ENCODE results near the gene ZNF185.

The ZNF185 gene

DNA sequence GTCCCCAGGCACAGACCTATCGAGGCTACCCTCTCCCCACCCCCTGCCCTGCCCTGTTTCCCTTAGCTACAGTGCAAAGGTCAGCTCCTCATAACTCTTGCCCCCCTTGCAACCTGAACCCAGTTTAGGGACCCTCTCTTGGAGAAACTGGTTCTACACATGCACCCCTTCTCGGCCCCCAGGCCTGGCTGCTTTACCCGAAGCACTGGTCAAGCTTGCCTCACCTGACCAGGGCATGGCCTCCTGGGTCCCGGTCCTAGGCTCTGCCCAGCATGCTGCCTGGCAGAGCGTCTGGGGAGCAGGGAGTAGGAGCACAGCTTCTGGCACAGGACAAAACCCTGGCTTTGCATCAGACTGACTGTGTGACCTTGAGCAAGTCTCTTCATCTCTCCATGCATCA lies 28.0 kb downstream of the ZNF185 start:
- 0 out of 2 replicates have a peak, but pooled peaks cover 3% of the 10 kb centered on the region for H3K4me1 ChIP-seq (ENCODE audit: insufficient read depth, low read length)
- no peak overlapping the region for H3K4me3 ChIP-seq (ENCODE audit: low read length)
- H3K27me3 ChIP-seq (ENCODE audit: insufficient read depth, low read length) = no peaks in the 10 kb centered on the region
- H3K9me3 ChIP-seq (ENCODE audit: insufficient read depth, low read depth, low read length) = no peaks in the 10 kb centered on the region
- H3K9ac ChIP-seq (ENCODE audit: low read depth, low read length) = no peak overlapping the region
- H3K36me3 ChIP-seq (ENCODE audit: insufficient read depth, low read depth, low read length) = no peaks in the 10 kb centered on the region
- H3K27ac ChIP-seq (ENCODE audit: low read length) = no peak overlapping the region

DNA sequence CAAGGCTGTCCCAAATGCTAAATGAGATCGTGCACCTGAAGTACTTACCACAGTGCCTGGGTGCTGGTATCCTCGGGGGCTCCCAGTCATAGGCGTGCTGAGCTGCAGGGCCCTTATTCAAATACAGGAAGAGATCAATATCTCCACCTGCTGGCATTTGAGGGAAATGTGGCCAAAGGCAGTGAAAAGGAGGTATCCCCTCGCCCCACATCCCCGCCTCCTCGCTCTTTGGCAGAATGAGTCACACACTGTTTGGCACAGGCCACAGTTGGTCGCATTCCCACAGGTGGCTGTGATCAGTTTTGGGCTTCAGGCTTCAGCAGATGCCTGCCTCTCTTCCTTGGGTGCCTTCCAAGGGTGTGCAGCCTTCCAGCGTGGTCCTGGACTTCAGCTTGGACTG lies 28.4 kb downstream of the ZNF185 start:
- H3K27ac ChIP-seq (ENCODE audit: low read length) = no peak overlapping the region
- no peaks in the 10 kb centered on the region for H3K36me3 ChIP-seq (ENCODE audit: insufficient read depth, low read depth, low read length)
- H3K4me3 ChIP-seq (ENCODE audit: low read length) = no peak overlapping the region
- no peaks in the 10 kb centered on the region for H3K9me3 ChIP-seq (ENCODE audit: insufficient read depth, low read depth, low read length)
- 0 out of 2 replicates have a peak, but pooled peaks cover 3% of the 10 kb centered on the region for H3K4me1 ChIP-seq (ENCODE audit: insufficient read depth, low read length)
- H3K9ac ChIP-seq (ENCODE audit: low read depth, low read length) = no peak overlapping the region
- no peaks in the 10 kb centered on the region for H3K27me3 ChIP-seq (ENCODE audit: insufficient read depth, low read length)

DNA sequence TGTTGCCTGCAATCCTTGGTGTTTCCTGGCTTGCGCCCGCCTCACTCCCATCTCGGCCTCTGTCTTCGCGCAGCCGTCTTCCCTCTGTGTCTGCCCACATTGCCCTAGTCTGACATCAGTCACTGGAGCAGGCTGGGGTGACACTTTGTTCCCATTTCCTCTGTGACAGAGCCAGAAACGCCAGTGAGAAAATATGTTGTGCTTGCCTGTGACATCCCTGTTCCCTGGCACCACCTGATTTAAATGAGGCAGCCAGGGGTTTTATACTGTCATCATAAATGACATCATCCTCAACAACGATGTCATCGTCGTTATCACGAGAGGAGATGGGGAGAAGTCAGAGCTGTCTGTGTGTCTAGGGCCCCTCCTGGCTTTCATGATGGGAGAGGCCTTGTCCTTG lies 29.1 kb downstream of the ZNF185 start:
- no peaks in the 10 kb centered on the region for H3K27me3 ChIP-seq (ENCODE audit: insufficient read depth, low read length)

DNA sequence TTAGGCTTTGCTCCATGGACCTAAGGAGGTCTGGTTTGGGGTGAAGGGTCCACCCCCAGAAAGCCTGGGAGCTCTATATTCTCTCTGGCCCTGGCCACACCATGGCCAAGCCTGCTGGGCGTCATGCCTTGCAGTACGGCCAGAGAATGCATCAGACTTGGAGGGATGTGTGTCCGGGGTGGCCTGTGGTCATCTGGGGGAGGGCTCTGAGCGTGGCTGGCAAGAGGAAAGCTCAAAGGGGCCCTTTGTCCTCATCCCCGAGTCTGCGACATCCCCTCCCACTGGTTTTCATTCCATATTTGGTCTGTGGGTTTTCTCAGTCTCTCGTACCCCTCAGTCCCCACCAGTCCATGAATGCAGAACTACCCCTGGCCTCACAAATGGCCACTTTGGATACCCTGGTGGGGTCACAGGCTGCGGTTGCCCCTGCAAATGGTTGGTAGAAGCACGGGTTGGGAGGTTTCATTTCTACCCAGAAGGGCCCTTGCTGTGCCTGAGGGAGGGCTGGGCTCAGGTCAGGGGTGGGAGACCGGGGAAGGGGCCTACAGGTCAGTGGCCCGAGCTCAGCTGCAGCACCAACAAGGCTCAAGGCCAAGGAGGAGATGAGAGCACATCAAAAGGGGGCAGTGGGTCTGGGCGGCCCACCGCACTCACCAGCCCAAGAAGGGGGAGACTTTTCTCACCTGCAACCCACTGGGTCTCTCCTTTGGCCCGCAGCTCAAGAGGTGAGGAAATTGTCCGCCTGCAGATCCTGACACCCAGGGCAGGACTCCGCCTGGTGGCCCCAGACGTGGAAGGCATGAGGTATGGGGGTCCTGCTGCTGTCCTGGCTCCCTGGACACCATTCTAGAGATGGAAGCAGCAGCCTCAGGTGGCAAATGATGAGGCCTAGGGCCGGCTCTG lies 30.2 kb downstream of the ZNF185 start:
- Histone ChIP-seq H3K4me1 (ENCODE audit: insufficient read depth, low read length) (0 out of 2 replicates have a peak, but pooled peaks cover 3% of the 10 kb centered on the region), H3K27me3 (ENCODE audit: insufficient read depth, low read length) (no peaks in the 10 kb centered on the region), H3K4me3 (ENCODE audit: low read length) (no peak overlapping the region), H3K27ac (ENCODE audit: low read length) (no peak overlapping the region), H3K36me3 (ENCODE audit: insufficient read depth, low read depth, low read length) (no peaks in the 10 kb centered on the region), H3K9me3 (ENCODE audit: insufficient read depth, low read depth, low read length) (no peaks in the 10 kb centered on the region), H3K9ac (ENCODE audit: low read depth, low read length) (no peak overlapping the region)

More for the DNA sequence above, 29.1 kb downstream of the ZNF185 start:
- no peaks in the 10 kb centered on the region for H3K9me3 ChIP-seq (ENCODE audit: insufficient read depth, low read depth, low read length)
- H3K27ac ChIP-seq (ENCODE audit: low read length) = no peak overlapping the region
- H3K4me1 ChIP-seq (ENCODE audit: insufficient read depth, low read length) = 0 out of 2 replicates have a peak, but pooled peaks cover 3% of the 10 kb centered on the region
- H3K36me3 ChIP-seq (ENCODE audit: insufficient read depth, low read depth, low read length) = no peaks in the 10 kb centered on the region
- H3K4me3 ChIP-seq (ENCODE audit: low read length) = no peak overlapping the region
- no peak overlapping the region for H3K9ac ChIP-seq (ENCODE audit: low read depth, low read length)

DNA sequence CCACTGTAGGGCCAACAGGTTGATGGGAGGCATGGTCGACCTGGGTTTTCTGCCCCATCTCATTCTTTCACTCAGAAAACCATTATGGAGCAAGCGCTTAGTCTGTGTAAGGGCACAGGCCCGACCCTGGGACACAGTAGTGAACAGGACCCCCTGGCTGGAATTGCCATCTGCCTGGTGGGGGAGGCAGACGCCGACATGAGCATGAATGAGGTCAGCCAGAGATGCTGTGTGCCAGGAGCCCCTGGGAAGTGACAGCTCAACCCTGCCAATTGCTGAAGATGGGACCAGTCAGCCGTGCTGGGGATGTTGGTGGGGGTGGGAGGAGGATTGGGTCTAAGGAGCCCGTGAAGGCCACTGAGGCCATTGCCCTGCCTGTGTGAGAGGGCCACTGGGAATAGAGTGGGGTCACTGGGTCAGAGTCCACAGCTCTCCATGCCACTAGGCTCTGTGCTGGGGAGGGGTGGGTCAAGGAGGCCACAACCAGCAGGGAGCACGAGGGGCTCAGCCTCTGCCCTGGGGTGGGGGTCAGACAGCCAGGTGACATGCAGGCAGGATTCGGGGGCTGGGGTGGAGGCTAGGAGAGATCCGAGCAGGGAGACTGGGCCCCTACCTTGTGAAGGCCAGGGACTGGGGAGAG lies 31.0 kb downstream of the ZNF185 start:
- Histone ChIP-seq H3K27me3 (ENCODE audit: insufficient read depth, low read length) (no peaks in the 10 kb centered on the region), H3K4me1 (ENCODE audit: insufficient read depth, low read length) (0 out of 2 replicates have a peak, but pooled peaks cover 3% of the 10 kb centered on the region), H3K9ac (ENCODE audit: low read depth, low read length) (no peak overlapping the region)

DNA sequence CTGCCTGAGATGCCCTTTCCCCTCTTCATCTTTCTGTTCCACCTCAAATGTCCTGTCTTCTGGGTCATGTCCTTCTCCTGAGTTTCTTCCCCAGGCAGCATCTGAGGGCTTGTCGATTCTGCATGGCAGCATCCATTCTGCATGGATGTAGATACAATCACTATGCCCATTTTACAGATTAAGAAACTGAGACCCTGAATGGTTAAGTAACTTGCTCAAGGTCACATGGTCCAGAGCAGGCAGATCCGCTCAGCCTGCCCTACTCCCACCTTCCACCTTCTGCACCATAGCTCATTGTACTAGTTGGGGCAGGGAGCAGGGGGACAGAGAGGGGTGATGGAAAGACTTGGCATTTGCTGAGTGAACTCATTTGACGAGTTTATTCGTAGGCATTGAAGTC lies 32.0 kb downstream of the ZNF185 start:
- Histone ChIP-seq H3K9me3 (ENCODE audit: insufficient read depth, low read depth, low read length) (no peaks in the 10 kb centered on the region), H3K27ac (ENCODE audit: low read length) (no peak overlapping the region), H3K27me3 (ENCODE audit: insufficient read depth, low read length) (no peaks in the 10 kb centered on the region), H3K4me3 (ENCODE audit: low read length) (no peak overlapping the region), H3K36me3 (ENCODE audit: insufficient read depth, low read depth, low read length) (no peaks in the 10 kb centered on the region), H3K9ac (ENCODE audit: low read depth, low read length) (no peak overlapping the region), H3K4me1 (ENCODE audit: insufficient read depth, low read length) (0 out of 2 replicates have a peak, but pooled peaks cover 3% of the 10 kb centered on the region)

More for the DNA sequence above, 31.0 kb downstream of the ZNF185 start:
- Histone ChIP-seq H3K27ac (ENCODE audit: low read length) (no peak overlapping the region), H3K9me3 (ENCODE audit: insufficient read depth, low read depth, low read length) (no peaks in the 10 kb centered on the region), H3K36me3 (ENCODE audit: insufficient read depth, low read depth, low read length) (no peaks in the 10 kb centered on the region), H3K4me3 (ENCODE audit: low read length) (no peak overlapping the region)

DNA sequence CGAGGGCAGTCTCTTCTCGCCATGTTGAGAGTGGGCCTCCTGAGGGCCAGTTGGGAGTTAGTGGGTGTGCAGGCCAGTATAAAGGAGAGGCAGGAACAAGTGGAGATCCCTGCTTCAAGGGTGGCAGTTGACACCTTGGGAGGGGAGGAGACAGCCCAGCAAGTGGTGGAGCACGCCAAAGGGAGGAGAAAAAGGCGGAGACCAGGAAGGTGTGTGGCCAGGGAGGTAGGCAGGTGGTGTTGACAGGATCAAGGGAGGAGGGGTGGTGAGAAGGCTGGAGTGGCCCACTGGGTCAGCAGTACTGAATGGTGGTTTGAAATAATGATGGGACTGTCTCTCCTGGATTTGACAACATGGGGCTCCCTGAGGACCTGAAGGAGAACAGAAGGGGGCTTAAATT lies 32.6 kb downstream of the ZNF185 start:
- Histone ChIP-seq H3K36me3 (ENCODE audit: insufficient read depth, low read depth, low read length) (no peaks in the 10 kb centered on the region), H3K9me3 (ENCODE audit: insufficient read depth, low read depth, low read length) (no peaks in the 10 kb centered on the region), H3K4me1 (ENCODE audit: insufficient read depth, low read length) (0 out of 2 replicates have a peak, but pooled peaks cover 3% of the 10 kb centered on the region), H3K9ac (ENCODE audit: low read depth, low read length) (no peak overlapping the region), H3K4me3 (ENCODE audit: low read length) (no peak overlapping the region), H3K27ac (ENCODE audit: low read length) (no peak overlapping the region), H3K27me3 (ENCODE audit: insufficient read depth, low read length) (no peaks in the 10 kb centered on the region)

DNA sequence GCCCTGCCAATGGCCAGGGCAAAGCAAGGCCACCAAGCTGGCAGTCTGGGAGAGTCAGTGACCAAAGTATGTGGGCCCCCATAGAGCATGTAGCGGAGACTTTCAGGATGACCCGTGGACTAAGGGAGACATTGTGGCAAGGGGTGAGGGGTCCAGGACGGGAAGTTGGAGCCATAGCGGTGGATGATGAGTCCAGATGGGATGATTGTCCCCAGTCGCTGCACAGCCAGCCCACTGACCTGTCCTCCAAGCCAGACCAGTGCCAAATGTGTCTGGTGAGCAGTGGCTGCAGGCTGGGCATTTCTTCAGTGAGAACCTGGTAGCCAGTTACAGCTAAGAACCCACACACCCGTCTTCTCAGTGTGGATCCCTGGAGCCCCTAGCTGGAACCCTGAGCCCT lies 34.3 kb downstream of the ZNF185 start:
- H3K9ac ChIP-seq (ENCODE audit: low read depth, low read length) = no peak overlapping the region
- H3K27ac ChIP-seq (ENCODE audit: low read length) = no peak overlapping the region
- no peaks in the 10 kb centered on the region for H3K9me3 ChIP-seq (ENCODE audit: insufficient read depth, low read depth, low read length)
- H3K27me3 ChIP-seq (ENCODE audit: insufficient read depth, low read length) = no peaks in the 10 kb centered on the region
- H3K36me3 ChIP-seq (ENCODE audit: insufficient read depth, low read depth, low read length) = no peaks in the 10 kb centered on the region
- no peaks in the 10 kb centered on the region for H3K4me1 ChIP-seq (ENCODE audit: insufficient read depth, low read length)
- no peak overlapping the region for H3K4me3 ChIP-seq (ENCODE audit: low read length)

DNA sequence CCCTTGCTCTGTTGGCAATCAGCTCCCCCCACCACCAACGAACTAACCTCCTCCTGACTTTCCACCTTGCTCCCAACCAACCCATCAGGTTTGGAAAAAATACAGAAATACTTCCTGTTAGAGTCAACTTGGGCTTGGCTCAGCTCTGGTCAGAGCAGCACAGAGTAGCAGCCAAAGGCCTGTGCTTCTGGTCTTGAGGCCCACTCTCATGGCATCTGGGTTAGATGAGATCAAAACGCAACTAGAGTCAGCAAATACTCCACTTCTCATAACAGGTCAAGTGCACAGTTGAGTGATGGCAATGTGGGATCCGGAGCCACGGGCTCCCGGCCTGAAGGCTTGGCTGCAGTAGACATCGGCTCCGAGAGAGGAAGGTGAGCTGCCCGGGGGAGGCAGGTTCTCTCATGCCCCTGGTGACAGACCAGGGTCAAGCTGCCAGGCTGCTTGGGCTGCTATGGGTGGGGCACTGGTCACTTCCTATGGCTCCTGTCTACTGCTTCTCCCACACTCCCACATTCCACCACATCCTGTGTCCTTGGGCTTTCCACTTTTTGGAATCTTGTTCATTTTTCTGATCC lies 34.8 kb downstream of the ZNF185 start:
- Histone ChIP-seq H3K4me1 (ENCODE audit: insufficient read depth, low read length) (no peaks in the 10 kb centered on the region), H3K36me3 (ENCODE audit: insufficient read depth, low read depth, low read length) (no peaks in the 10 kb centered on the region), H3K9me3 (ENCODE audit: insufficient read depth, low read depth, low read length) (no peaks in the 10 kb centered on the region), H3K27me3 (ENCODE audit: insufficient read depth, low read length) (no peaks in the 10 kb centered on the region), H3K27ac (ENCODE audit: low read length) (no peak overlapping the region), H3K9ac (ENCODE audit: low read depth, low read length) (no peak overlapping the region), H3K4me3 (ENCODE audit: low read length) (no peak overlapping the region)

DNA sequence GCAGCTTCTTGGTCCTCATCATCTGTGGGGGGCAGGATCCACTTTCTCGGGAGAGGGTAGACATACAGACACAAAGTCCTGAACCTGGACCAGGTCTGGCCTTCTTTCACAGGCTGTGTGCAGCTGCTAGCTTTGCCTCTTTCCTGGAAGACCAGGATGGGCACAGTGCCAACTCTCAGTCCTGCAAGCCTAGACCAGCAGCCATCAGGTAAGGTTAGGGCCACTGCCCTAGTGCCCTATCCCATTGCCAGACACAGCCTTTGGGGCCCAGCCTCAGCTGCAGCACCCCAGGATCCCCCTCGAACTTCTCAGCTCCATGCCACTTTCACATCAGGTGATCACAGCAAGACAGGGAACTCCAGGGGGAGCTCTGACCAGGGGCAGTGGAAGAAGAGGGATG lies 38.4 kb downstream of the ZNF185 start:
- Histone ChIP-seq H3K36me3 (ENCODE audit: insufficient read depth, low read depth, low read length) (no peaks in the 10 kb centered on the region), H3K9me3 (ENCODE audit: insufficient read depth, low read depth, low read length) (no peaks in the 10 kb centered on the region), H3K4me3 (ENCODE audit: low read length) (no peak overlapping the region), H3K27me3 (ENCODE audit: insufficient read depth, low read length) (no peaks in the 10 kb centered on the region), H3K27ac (ENCODE audit: low read length) (no peak overlapping the region), H3K4me1 (ENCODE audit: insufficient read depth, low read length) (no peaks in the 10 kb centered on the region), H3K9ac (ENCODE audit: low read depth, low read length) (no peak overlapping the region)

DNA sequence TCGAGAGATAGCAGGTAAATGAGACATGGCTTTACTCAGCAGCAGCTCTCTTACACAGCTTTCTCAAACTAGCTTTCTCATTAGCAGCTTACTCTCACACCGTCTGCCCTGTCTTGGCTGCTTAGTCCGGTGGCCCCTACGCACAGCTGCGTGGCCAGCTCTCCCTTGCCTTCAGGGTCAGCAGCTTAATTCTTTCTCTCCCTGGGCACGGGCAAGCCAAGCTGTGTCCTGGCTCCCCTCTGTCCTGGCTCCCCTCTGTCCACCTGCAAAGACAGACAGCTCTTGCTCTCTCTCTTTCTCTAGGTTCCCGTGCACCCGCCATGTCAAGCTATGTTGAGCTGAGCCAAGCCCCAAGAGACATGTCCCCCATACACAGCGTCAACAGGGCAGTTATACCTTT lies 39.4 kb downstream of the ZNF185 start:
- Histone ChIP-seq H3K4me3 (ENCODE audit: low read length) (no peak overlapping the region), H3K27me3 (ENCODE audit: insufficient read depth, low read length) (no peaks in the 10 kb centered on the region), H3K4me1 (ENCODE audit: insufficient read depth, low read length) (no peaks in the 10 kb centered on the region), H3K27ac (ENCODE audit: low read length) (no peak overlapping the region), H3K36me3 (ENCODE audit: insufficient read depth, low read depth, low read length) (no peaks in the 10 kb centered on the region), H3K9me3 (ENCODE audit: insufficient read depth, low read depth, low read length) (no peaks in the 10 kb centered on the region), H3K9ac (ENCODE audit: low read depth, low read length) (no peak overlapping the region)
